Large intestine (tissue), 3 donors: ENCODE measurements around the gene CDS2. TPM values are rescaled to one million over a fixed set of nuclear protein-coding genes. Genes with fewer than 3 reads are reported as not detected.

Source experiments
- DNase-seq, 2 donors: peaks; one replicate each; pipeline versions ENCODE4 v3.0.0 to v3.0.0-alpha.2; 2013
- H3K27ac ChIP-seq: one replicate; pipeline ENCODE4 v1.5.1; 2013; ENCODE audit warnings: low read length
- H3K27me3 ChIP-seq: 2 replicates; pipeline ENCODE4 v1.6.1; 2013; ENCODE audit warnings: low read length; ENCODE audit not compliant: control insufficient read depth, insufficient read depth
- H3K36me3 ChIP-seq: 2 replicates; pipeline ENCODE4 v1.6.1; 2013; ENCODE audit warnings: low read length; ENCODE audit not compliant: control insufficient read depth, insufficient read depth
- H3K4me1 ChIP-seq: one replicate; pipeline ENCODE4 v1.6.1; 2013; ENCODE audit warnings: low read length; ENCODE audit not compliant: control insufficient read depth, insufficient read depth
- H3K4me3 ChIP-seq: one replicate; pipeline ENCODE4 v1.5.1; 2013; ENCODE audit warnings: low read length
- H3K9me3 ChIP-seq: one replicate; pipeline ENCODE4 v1.6.1; 2013; ENCODE audit warnings: mild to moderate bottlenecking, low read depth, low read length, moderate library complexity; ENCODE audit not compliant: control insufficient read depth
- WGBS: methylation state at CpG from one replicate; pipeline ENCODE4 v1.1.5; 2013; ENCODE audit warnings: low lambda C conversion rate; ENCODE audit not compliant: insufficient coverage; 5-methylcytosine and 5-hydroxymethylcytosine counted together
- polyA plus RNA-seq: library from polyadenylated mRNA; unstranded; fragments of 120-200 nt; gene quantifications from one replicate; pipeline ENCODE4 v1.2.1, GENCODE V29; 2013

The CDS2 gene
- polyA plus RNA-seq, 1 donor, result 17.0 TPM

DNA sequence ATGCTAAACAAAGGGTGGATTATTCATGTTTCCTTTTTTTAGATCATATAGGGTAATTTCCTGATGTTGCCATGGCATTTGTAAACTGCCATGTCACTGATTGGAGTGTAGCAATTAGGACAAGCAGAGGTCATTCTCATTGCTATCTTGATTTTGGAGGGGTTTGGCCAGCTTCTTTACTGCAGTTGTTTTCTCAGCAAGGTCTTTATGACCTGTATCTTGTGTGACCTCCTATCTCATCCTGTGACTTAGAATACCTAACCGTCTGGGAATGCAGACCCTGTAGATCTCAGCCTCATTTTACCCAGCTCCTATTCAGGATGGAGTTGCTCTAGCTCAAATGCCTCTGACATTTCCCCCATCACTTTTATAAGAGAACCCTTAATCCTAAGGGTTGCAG is 53.6 kb downstream of the CDS2 start:
- Histone ChIP-seq H3K4me3 (no peak overlapping the region), H3K9me3 (no peaks in the 10 kb centered on the region), H3K4me1 (no peaks in the 10 kb centered on the region), H3K36me3 (peaks cover 55% of the 10 kb centered on the region), H3K27ac (no peak overlapping the region), H3K27me3 (no peaks in the 10 kb centered on the region)
- no CpG with 5 or more reads among the region's 1 CpG for WGBS
- no peak for DNase-seq

DNA sequence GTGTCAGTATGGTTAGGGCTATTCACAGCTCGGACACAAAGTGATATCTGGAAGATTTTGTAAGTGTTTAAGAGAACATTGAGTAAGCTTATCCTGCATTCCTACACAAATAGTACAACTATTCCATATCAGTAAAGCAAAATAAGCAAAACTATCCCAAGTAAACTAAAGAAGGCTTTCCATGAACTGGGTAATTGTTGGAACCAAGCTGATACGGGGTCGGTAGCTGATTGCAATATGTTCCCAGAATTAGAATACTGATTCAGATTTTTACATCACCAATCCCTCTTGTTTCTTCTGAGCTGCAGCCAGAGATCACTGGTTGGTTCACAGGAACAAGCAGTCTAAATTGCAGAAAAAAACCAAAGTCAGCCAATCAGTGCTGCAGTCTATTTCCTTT is 54.1 kb downstream of the CDS2 start:
- Histone ChIP-seq H3K9me3 (no peaks in the 10 kb centered on the region), H3K4me1 (no peaks in the 10 kb centered on the region), H3K27ac (no peak overlapping the region), H3K4me3 (no peak overlapping the region), H3K27me3 (no peaks in the 10 kb centered on the region), H3K36me3 (peaks cover 57% of the 10 kb centered on the region)
- WGBS, result no CpG with 5 or more reads among the region's 3 CpGs
- DNase-seq, result no peak

GRCh38 chr20:5181492-5181891 is 54.7 kb downstream of the CDS2 start:
- Histone ChIP-seq H3K4me1 (no peaks in the 10 kb centered on the region), H3K4me3 (no peak overlapping the region), H3K9me3 (no peaks in the 10 kb centered on the region), H3K27ac (no peak overlapping the region), H3K27me3 (no peaks in the 10 kb centered on the region), H3K36me3 (peaks cover 57% of the 10 kb centered on the region)
- DNase-seq, result no peak
- no CpG with 5 or more reads among the region's 2 CpGs for WGBS

DNA sequence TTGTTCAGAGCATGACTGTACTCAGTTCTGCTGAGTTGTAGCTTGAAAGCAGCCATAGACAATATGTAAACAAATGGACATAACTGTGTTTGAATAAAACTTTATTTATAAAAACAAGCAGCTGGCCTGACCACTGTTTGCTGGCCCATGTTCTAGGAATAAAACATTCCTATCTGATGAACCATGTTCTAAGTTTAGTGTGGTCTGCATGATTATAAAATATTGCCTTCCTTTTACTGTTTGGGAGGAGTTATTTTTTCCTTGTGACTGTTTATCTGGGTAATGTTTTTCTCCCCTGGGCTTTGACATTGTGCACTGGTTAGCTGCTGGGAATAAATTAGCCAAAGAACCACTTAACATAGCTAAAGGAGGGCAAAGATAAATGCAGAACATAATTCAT is 55.1 kb downstream of the CDS2 start:
- Histone ChIP-seq H3K4me1 (no peaks in the 10 kb centered on the region), H3K27ac (no peak overlapping the region), H3K4me3 (no peak overlapping the region), H3K27me3 (no peaks in the 10 kb centered on the region), H3K9me3 (no peaks in the 10 kb centered on the region), H3K36me3 (peaks cover 56% of the 10 kb centered on the region)
- no peak for DNase-seq

DNA sequence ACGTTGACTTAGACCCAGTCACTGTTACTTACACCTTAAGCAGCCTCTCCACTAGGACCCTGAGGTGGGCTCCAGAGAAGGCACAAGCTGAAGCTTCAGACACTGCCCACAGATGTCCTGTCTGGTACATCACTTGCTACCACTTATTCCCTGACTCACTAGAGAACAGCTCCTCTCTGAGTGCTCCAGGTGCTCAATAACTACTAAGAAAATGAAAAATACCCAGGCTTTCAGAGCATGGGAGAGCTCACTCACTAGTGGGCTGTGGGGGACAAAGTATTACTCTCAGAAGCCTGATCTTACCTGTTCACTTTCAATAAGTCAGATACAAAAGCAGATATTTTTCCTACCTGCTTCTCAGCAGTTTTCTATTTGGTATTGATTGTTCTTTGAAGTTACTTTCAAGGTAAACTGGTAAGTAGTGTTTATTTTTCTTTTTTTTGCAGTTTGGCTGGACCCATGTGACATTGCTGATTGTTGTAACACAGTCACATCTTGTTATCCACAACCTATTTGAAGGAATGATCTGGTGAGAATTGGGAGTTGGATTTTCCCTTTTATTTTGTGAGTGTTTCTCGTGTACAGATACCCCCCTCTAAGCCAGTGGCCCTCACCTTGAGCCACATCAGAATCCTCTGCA is 55.9 kb downstream of the CDS2 start:
- no CpG with 5 or more reads among the region's 2 CpGs for WGBS
- H3K4me1 ChIP-seq, result no peaks in the 10 kb centered on the region
- no peak for DNase-seq
- no peak overlapping the region for H3K27ac ChIP-seq
- no peaks in the 10 kb centered on the region for H3K9me3 ChIP-seq
- no peaks in the 10 kb centered on the region for H3K27me3 ChIP-seq
- H3K4me3 ChIP-seq, result no peak overlapping the region
- peaks cover 50% of the 10 kb centered on the region for H3K36me3 ChIP-seq

GRCh38 chr20:5183731-5184474 is 57.1 kb downstream of the CDS2 start:
- no peaks in the 10 kb centered on the region for H3K9me3 ChIP-seq
- no peak overlapping the region for H3K4me3 ChIP-seq
- no peak overlapping the region for H3K27ac ChIP-seq
- H3K4me1 ChIP-seq, result no peaks in the 10 kb centered on the region
- H3K27me3 ChIP-seq, result no peaks in the 10 kb centered on the region
- DNase-seq, result no peak
- peaks cover 49% of the 10 kb centered on the region for H3K36me3 ChIP-seq
- 83% methylated on average over 1 of the region's 13 CpGs for WGBS

DNA sequence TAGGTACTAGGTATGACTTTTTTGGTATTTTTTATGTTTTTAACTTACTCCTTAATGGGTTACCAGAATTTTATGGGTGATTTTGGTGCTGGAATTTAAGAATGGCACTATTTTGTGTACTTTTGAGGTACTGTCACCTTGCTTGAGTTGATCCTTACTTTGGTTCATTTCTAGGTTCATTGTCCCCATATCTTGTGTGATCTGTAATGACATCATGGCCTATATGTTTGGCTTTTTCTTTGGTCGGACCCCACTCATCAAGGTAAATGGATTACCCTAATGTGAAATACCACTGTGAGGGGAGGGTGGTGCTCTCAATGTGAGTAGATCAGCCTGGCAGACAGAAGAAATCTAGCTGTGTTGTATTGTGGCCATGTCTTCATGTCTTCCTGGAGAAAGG is 57.9 kb downstream of the CDS2 start:
- Histone ChIP-seq H3K36me3 (peaks cover 53% of the 10 kb centered on the region), H3K27ac (no peak overlapping the region)

DNA sequence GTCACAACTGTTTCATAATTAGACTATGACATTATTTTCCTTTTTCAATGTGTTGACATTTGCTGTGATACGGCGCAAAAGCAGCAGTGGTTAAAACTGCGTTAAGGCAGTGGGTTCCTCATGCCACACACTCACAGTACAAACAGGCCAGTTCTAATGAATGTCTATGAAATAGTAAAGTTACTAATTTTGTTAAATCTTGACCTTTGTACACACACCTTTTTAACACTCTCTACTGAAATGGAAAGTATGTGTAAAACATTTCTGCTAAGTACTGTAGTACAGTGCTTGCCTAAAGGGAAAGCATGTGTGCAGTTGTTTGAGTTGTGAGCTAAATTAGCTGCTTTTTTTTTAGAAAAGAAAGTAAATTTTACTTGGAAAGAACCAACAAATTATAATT is 60.3 kb downstream of the CDS2 start:
- Histone ChIP-seq H3K4me1 (no peaks in the 10 kb centered on the region), H3K9me3 (no peaks in the 10 kb centered on the region), H3K36me3 (peaks cover 63% of the 10 kb centered on the region), H3K27ac (no peak overlapping the region), H3K27me3 (no peaks in the 10 kb centered on the region), H3K4me3 (no peak overlapping the region)
- no peak for DNase-seq
- no CpG with 5 or more reads among the region's 3 CpGs for WGBS

More for the DNA sequence above, 57.9 kb downstream of the CDS2 start:
- no peaks in the 10 kb centered on the region for H3K4me1 ChIP-seq
- no peak overlapping the region for H3K4me3 ChIP-seq
- no CpG with 5 or more reads among the region's 1 CpG for WGBS
- DNase-seq, result no peak
- H3K9me3 ChIP-seq, result no peaks in the 10 kb centered on the region
- H3K27me3 ChIP-seq, result no peaks in the 10 kb centered on the region

DNA sequence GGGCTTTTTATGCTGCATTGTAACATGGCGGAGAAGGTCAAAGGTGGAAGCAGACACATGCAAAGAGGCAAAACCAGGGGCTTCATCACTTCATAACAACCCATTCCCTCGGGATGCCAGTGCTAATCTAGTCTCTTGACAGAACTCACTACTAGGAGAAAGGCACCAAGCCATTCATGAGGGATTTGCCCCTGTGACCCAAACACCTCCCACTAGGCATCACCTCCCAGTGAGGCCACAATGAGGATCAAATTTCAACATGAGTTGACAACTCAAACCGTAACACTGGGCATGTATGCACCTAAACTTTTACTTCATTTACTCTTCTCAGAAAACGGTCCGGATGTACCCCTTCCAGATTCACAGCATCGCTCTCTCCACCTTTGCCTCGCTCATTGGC is 61.9 kb downstream of the CDS2 start:
- no peaks in the 10 kb centered on the region for H3K4me1 ChIP-seq
- H3K4me3 ChIP-seq, result no peak overlapping the region
- WGBS, result 93% methylated on average over 3 of the region's 7 CpGs
- H3K36me3 ChIP-seq, result peaks cover 61% of the 10 kb centered on the region
- no peaks in the 10 kb centered on the region for H3K27me3 ChIP-seq
- H3K27ac ChIP-seq, result no peak overlapping the region
- no peak for DNase-seq
- no peaks in the 10 kb centered on the region for H3K9me3 ChIP-seq

DNA sequence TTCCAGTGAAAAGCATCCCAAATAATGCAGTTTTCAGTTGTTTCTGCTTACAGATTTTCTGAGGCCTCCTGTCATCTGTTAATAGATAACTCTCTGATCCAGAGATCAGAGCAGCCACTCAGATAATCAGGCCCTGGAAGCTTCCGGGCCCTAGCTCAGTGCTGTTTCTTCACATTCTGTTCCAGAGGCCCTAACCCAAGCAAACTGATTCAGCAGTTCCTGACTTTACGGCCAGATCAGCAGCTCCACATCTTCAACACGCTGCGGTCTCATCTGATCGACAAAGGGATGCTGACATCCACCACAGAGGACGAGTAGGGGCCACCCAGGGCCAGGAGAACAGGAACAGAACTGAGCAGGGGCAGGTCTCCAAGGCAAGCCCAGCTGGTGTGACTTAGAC is 63.1 kb downstream of the CDS2 start:
- Histone ChIP-seq H3K9me3 (no peaks in the 10 kb centered on the region), H3K4me3 (no peak overlapping the region), H3K36me3 (peaks cover 60% of the 10 kb centered on the region), H3K27ac (no peak overlapping the region), H3K27me3 (no peaks in the 10 kb centered on the region), H3K4me1 (no peaks in the 10 kb centered on the region)
- WGBS, result no CpG with 5 or more reads among the region's 6 CpGs
- DNase-seq, result no peak

- Histone ChIP-seq H3K27me3 (no peaks in the 10 kb centered on the region), H3K9me3 (no peaks in the 10 kb centered on the region), H3K4me3 (no peak overlapping the region), H3K36me3 (peaks cover 60% of the 10 kb centered on the region), H3K4me1 (no peaks in the 10 kb centered on the region), H3K27ac (no peak overlapping the region)
- 90% methylated on average over 2 of the region's 3 CpGs for WGBS
- no peak for DNase-seq
Measured at GRCh38 chr20:5190444-5190843, 63.6 kb downstream of the CDS2 start.
